HG03097 (cell line): ENCODE results near the gene FAM117B.
"Not testable (repeated sequence)": the region's sequence is repeated elsewhere in the genome, so short reads cannot be mapped to it uniquely, and the experiment has no call there.

Source experiments
- ATAC-seq: cut with Tn5 transposase; IDR thresholded peaks from one replicate; pipeline ENCODE4 v1.9.1; 2021; ENCODE audit not compliant: unreplicated experiment, low FRiP score

FAM117B gene

DNA sequence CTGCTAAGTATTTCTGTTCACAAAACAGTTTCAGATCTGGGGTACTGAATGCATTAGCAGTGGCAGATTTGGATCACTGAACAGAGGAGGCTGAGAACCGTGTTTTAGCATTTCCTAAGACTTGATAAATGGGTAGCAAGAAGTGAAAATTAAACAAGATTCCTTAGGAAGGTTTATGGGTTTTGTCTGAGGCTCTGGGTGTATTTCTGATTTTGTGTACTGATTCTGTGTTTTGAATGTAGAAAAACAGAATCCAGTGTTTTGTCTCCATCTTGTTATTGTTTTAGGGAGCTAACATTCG, 1.4 kb downstream of the FAM117B start:
- no peak for ATAC-seq

- ATAC-seq, result no peak
Observed at GRCh38 chr2:202638721-202639120, 4.0 kb downstream of the FAM117B start.

DNA sequence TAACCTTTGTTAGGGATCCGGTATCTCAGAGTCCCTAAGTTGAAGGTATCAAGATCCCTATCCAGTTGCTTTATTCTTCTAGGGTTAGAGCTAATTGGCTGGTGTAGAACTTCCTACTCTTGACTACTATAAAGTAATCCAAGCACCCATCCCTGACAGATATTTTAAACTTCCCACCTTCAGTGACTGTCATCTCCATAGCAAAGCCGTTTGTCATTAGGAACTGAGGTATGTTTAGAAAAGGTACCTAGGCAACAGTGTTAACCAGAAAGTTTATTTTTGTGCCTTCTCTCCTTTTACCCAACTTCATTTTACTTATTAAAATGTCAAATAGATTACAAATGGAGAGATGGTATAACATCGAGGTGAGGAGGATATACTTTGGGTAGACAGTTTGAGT, 4.5 kb downstream of the FAM117B start:
- ATAC-seq, result no peak

- ATAC-seq, result no peak
Observed at GRCh38 chr2:202642567-202642966, 7.8 kb downstream of the FAM117B start.

DNA sequence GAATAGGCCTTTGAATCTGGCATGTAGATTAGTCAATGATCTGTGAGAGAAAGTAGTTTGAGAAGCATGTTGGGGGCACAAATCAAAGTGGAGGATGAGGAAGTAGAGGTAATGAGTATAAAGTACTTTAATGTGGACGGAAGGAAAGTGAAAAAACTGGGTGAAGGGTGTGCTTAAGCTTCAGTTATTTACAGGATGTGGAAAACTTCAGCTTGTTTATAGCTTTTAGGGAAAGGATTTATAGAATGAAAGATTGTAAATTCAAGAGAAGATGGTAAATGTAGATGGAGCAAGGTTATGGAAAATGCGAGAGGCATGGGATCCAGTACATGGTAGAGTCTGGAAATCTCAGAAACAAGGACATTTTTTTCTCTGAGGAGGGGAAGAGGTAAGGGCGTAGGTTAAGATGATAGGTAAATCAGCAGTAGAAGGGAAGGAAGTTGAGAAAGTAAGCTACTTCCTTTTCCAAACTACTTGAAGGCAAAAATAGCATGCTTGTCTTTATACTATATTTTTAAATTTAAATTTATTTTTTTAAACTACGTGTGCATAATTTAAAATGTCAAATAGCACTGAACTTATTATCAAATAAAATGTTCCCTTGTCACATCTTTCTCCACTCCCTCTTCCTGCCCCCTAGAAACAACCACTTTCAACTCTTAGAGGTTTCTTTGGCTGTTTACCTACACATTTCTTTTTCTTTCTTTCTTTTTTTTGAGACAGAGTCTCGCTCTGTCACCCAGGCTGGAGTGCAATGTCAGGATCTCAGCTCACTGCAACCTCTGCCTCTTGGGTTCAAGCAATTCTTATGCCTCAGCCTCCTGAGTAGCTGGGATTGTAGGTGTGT, 8.5 kb downstream of the FAM117B start:
- ATAC-seq, result no peak

DNA sequence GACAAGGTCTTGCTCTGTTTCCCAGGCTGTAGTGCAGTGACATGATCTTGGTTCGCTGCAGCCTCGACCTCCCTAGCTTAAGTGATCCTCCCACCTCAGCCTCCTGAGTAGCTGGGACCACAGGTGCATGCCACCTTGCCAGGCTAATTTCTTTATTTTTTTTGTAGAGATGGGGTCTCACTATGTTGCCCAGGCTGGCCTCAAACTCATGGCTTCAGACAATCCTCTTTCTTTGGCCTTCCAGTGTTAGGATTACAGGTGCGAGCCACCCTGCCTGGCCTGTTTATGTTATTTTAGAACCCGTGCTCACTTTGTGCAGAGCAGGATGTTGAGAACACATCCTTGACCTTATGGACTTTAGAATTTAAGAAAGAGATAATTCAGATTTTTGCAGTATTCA, 17.4 kb downstream of the FAM117B start:
- no peak for ATAC-seq

DNA sequence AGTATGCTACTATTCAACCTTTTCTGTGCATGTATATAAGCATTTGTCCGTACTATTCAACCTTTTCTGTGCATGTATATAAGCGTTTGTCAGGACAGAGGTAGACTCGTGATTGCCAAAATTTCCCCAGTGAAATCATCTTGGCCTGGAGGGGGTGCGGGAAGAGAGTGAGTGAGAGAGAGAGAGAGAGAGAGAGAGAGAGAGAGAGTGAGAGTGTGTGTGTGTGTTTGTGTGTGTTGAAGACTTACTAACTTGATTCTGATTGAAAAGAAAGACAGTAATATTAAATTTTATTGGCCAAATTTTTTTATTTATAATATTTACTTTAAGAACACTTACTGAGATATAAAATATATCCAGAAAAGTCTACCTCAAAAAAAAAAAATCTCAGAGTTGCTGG, 19.1 kb downstream of the FAM117B start:
- ATAC-seq, result no peak

- ATAC-seq, result no peak
Observed at GRCh38 chr2:202657876-202658275, 23.1 kb downstream of the FAM117B start.

- ATAC-seq, result no peak
Observed at GRCh38 chr2:202660796-202661195, 26.0 kb downstream of the FAM117B start.

DNA sequence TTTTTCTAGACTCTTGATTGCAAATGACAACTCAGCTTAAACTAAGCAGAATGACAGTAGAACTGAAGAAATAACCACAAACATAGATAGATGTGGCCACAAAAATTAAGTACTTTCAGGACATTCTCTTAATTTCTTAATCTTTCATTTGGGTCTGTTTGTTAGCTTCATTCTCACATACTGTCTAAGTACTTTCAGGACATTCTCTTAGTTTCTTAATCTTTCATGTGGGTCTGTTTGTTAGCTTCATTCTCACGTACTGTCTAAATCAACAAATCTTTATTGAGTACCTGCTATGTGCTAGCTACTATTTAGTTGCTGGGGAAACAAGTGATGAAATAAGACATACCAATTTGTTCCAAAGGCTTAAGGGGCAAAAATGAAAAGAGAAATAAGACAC, 35.1 kb downstream of the FAM117B start:
- no peak for ATAC-seq

- no peak for ATAC-seq
Observed at GRCh38 chr2:202671317-202672035, 36.7 kb downstream of the FAM117B start.

- ATAC-seq, result not testable (repeated sequence)
Observed at GRCh38 chr2:202675097-202675496, 40.3 kb downstream of the FAM117B start.

- no peak for ATAC-seq
Observed at GRCh38 chr2:202679980-202680379, 45.2 kb downstream of the FAM117B start.

- no peak for ATAC-seq
Observed at GRCh38 chr2:202680512-202680911, 45.7 kb downstream of the FAM117B start.

DNA sequence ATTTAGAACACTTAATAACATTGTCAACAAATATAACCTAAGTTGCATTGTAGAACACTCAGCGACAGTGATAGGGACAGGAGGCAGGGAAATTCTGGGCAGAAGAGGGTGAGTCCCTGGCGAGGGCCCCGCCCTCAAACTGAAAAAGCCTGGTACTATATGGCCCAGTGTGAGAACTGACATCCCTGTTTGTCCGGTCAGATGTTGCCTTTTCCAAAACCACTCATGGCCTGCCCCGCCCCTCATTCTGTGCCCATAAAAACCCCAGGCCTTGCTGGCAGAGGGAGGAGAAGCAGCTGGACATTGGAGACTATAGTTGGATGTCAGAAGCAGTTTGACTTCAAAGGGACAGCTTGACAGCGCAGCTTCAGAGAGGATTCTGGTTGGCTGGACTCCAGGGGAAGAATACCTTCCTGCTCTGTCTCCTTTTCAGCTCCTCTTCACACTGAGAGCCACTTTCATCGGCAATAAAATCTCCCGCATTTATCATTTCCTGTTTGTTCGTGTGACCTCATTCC, 47.0 kb downstream of the FAM117B start:
- ATAC-seq, result no peak

- ATAC-seq, result no peak
Observed at GRCh38 chr2:202682274-202682673, 47.5 kb downstream of the FAM117B start.

DNA sequence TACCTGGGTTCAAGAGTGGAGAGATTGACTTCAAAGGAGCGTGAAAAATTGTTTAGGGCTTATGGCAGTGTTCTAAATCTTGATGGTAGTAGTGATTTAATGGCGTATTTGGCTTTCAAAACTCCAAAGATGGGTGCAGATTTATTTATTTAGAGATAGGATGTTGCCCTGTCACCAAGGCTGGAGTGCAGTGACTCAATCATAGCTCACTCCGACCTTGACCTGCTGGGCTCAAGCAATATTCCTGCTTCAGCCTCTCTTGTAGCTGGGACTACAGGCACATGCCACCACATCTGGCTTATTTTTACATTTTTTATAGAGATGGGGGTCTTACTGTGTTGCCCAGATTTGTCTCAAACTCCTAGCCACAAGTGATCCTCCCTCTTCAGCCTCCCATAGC, 52.5 kb downstream of the FAM117B start:
- ATAC-seq, result no peak

DNA sequence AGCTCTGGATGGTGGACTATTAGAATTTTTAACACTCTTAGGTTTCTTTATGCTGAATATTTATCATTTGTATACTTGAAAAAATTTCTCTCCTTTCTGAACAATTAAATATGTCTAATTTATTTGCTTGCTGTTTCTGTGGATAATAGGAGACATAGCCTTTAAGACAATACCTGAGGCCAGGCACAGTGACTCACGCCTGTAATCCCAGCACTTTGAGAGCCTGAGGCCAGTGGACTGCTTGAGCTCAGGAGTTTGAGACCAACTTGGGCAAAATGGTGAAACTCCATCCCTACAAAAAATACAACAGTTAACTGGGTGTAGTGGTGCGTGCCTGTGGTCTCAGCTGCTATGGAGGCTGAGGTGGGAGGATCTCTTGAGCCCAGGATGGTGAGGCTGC, 54.7 kb downstream of the FAM117B start:
- ATAC-seq, result no peak

DNA sequence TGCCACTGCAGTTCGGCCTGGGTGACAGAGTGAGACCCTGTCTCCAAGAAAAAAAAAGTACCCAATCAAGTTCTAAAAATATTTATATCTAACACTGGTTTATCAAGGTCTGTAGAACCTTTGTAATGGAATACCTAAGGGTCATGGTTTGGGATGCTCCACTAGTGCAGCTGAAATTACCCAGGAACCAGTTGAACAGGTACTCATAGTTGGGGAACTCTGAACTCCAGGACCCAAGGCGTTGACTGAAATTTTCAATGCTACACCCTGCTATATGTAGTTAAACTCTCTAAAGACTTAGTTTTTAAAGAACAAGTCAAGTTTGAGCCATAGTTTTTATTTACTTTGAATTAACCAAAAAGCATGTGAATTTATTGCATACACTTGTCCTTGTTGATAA, 55.1 kb downstream of the FAM117B start:
- no peak for ATAC-seq

- ATAC-seq, result no peak
Observed at GRCh38 chr2:202690321-202690900, 55.6 kb downstream of the FAM117B start.

- no peak for ATAC-seq
Observed at GRCh38 chr2:202693503-202693902, 58.7 kb downstream of the FAM117B start.

DNA sequence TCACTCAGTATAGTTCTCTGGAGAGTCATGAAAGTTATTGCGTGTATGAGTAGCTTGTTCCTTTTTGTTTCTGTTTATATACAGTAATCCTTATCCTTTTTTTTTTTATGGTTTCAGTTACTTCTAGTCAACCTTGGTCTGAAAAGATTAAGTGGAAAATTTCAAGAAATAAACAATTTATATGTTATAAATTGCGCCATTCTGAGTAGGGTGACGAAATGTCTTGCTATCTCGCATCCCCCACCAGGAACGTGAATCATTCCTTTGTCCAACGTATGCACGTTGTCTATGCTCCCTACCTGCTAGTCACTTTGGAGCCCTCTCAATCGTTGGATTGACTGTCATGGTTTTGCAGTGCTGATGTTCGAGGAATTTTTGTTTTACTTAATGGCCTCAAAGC, 60.4 kb downstream of the FAM117B start:
- ATAC-seq, result no peak
